Measurements from ENCODE around the gene TRIP10.
A peak's percentile ranks its signal among the peaks of the same experiment; 100 is the strongest.
"Not testable (repeated sequence)": the region's sequence is repeated elsewhere in the genome, so short reads cannot be mapped to it uniquely, and the experiment has no call there.

The TRIP10 gene

GRCh38 chr19:6797646-6798045, 58.2 kb downstream of the TRIP10 start:
- no peak for DNase-seq (ENCODE audit: low spot score)

- not testable (repeated sequence) for DNase-seq (ENCODE audit: low spot score)
Observed at GRCh38 chr19:6800160-6800790, 60.8 kb downstream of the TRIP10 start.

- DNase-seq (ENCODE audit: low spot score) = peak; percentile 20
Observed at GRCh38 chr19:6800991-6801484, 61.6 kb downstream of the TRIP10 start.
